ENCODE results near the gene SV2A.
"Not testable (repeated sequence)": the region's sequence is repeated elsewhere in the genome, so short reads cannot be mapped to it uniquely, and the experiment has no call there.

SV2A gene

GRCh38 chr1:149917571-149918144 lies at the start of gene SV2A:
SV2A (minus strand) TSS chr1:149917844; CDS start chr1:149913840, 4,004 bp downstream.
- peaks cover 14% of the 10 kb centered on the region for H3K4me1 ChIP-seq (ENCODE audit: control insufficient read depth, insufficient read depth, low read length)
- H3K36me3 ChIP-seq (ENCODE audit: control insufficient read depth in 2 of 2, insufficient read depth in 2 of 2, low read length in 2 of 2): no peaks in the 10 kb centered on the region
- peak within 1 kb of the TSS; percentile 79 to 84 for H3K4me3 ChIP-seq (ENCODE audit: low read length in 2 of 2)
- H3K27ac ChIP-seq (ENCODE audit: low read length): no peak within 1 kb of the TSS
- H3K9ac ChIP-seq (ENCODE audit: low read length in 2 of 2): peak within 1 kb of the TSS; percentile 68 to 76
- peaks cover 0 to 3% of the 10 kb centered on the region in 2 donors for H3K27me3 ChIP-seq (ENCODE audit: control insufficient read depth in 1 of 2, insufficient read depth in 2 of 2, low read length in 2 of 2)
- H3K9me3 ChIP-seq (ENCODE audit: control insufficient read depth in 2 of 2, low read length in 2 of 2): no peaks in the 10 kb centered on the region

GRCh38 chr1:149967041-149967440 lies 49.4 kb upstream of the SV2A start:
- peaks cover 5% of the 10 kb centered on the region for H3K4me1 ChIP-seq (ENCODE audit: control insufficient read depth, insufficient read depth, low read length)
- no peaks in the 10 kb centered on the region for H3K27me3 ChIP-seq (ENCODE audit: control insufficient read depth in 1 of 2, insufficient read depth in 2 of 2, low read length in 2 of 2)
- no peak overlapping the region for H3K27ac ChIP-seq (ENCODE audit: low read length)
- H3K9ac ChIP-seq (ENCODE audit: low read length in 2 of 2): no peak overlapping the region
- no peaks in the 10 kb centered on the region for H3K9me3 ChIP-seq (ENCODE audit: control insufficient read depth in 2 of 2, low read length in 2 of 2)
- no peak overlapping the region for H3K4me3 ChIP-seq (ENCODE audit: low read length in 2 of 2)
- peaks cover 39 to 40% of the 10 kb centered on the region in 2 donors for H3K36me3 ChIP-seq (ENCODE audit: control insufficient read depth in 2 of 2, insufficient read depth in 2 of 2, low read length in 2 of 2)

GRCh38 chr1:149966405-149966804 lies 48.8 kb upstream of the SV2A start:
- Histone ChIP-seq H3K36me3 (ENCODE audit: control insufficient read depth in 2 of 2, insufficient read depth in 2 of 2, low read length in 2 of 2) (peaks cover 38 to 39% of the 10 kb centered on the region in 2 donors), H3K27ac (ENCODE audit: low read length) (no peak overlapping the region), H3K4me3 (ENCODE audit: low read length in 2 of 2) (no peak overlapping the region)

GRCh38 chr1:149965440-149965839 lies 47.8 kb upstream of the SV2A start:
- H3K9me3 ChIP-seq (ENCODE audit: control insufficient read depth in 2 of 2, low read length in 2 of 2): no peaks in the 10 kb centered on the region
- H3K4me3 ChIP-seq (ENCODE audit: low read length in 2 of 2): no peak overlapping the region
- peaks cover 32 to 35% of the 10 kb centered on the region in 2 donors for H3K36me3 ChIP-seq (ENCODE audit: control insufficient read depth in 2 of 2, insufficient read depth in 2 of 2, low read length in 2 of 2)
- H3K27me3 ChIP-seq (ENCODE audit: control insufficient read depth in 1 of 2, insufficient read depth in 2 of 2, low read length in 2 of 2): no peaks in the 10 kb centered on the region
- H3K4me1 ChIP-seq (ENCODE audit: control insufficient read depth, insufficient read depth, low read length): peaks cover 5% of the 10 kb centered on the region
- no peak overlapping the region for H3K9ac ChIP-seq (ENCODE audit: low read length in 2 of 2)
- no peak overlapping the region for H3K27ac ChIP-seq (ENCODE audit: low read length)

More at GRCh38 chr1:149966405-149966804, 48.8 kb upstream of the SV2A start:
- Histone ChIP-seq H3K4me1 (ENCODE audit: control insufficient read depth, insufficient read depth, low read length) (peaks cover 5% of the 10 kb centered on the region), H3K9ac (ENCODE audit: low read length in 2 of 2) (no peak overlapping the region), H3K27me3 (ENCODE audit: control insufficient read depth in 1 of 2, insufficient read depth in 2 of 2, low read length in 2 of 2) (no peaks in the 10 kb centered on the region), H3K9me3 (ENCODE audit: control insufficient read depth in 2 of 2, low read length in 2 of 2) (no peaks in the 10 kb centered on the region)

- Histone ChIP-seq H3K36me3 (ENCODE audit: control insufficient read depth in 2 of 2, insufficient read depth in 2 of 2, low read length in 2 of 2) (peaks cover 30 to 41% of the 10 kb centered on the region in 2 donors), H3K27ac (ENCODE audit: low read length) (no peak overlapping the region), H3K9ac (ENCODE audit: low read length in 2 of 2) (no peak overlapping the region), H3K4me1 (ENCODE audit: control insufficient read depth, insufficient read depth, low read length) (peaks cover 5% of the 10 kb centered on the region), H3K4me3 (ENCODE audit: low read length in 2 of 2) (no peak overlapping the region), H3K27me3 (ENCODE audit: control insufficient read depth in 1 of 2, insufficient read depth in 2 of 2, low read length in 2 of 2) (no peaks in the 10 kb centered on the region), H3K9me3 (ENCODE audit: control insufficient read depth in 2 of 2, low read length in 2 of 2) (no peaks in the 10 kb centered on the region)
These were observed 45.7 kb upstream of the SV2A start for GRCh38 chr1:149963358-149963757.

GRCh38 chr1:149962736-149963135 lies 45.1 kb upstream of the SV2A start:
- H3K9me3 ChIP-seq (ENCODE audit: control insufficient read depth in 2 of 2, low read length in 2 of 2): no peaks in the 10 kb centered on the region
- H3K9ac ChIP-seq (ENCODE audit: low read length in 2 of 2): no peak overlapping the region
- peaks cover 32 to 44% of the 10 kb centered on the region in 2 donors for H3K36me3 ChIP-seq (ENCODE audit: control insufficient read depth in 2 of 2, insufficient read depth in 2 of 2, low read length in 2 of 2)
- H3K4me1 ChIP-seq (ENCODE audit: control insufficient read depth, insufficient read depth, low read length): peaks cover 5% of the 10 kb centered on the region
- no peak overlapping the region for H3K4me3 ChIP-seq (ENCODE audit: low read length in 2 of 2)
- no peaks in the 10 kb centered on the region for H3K27me3 ChIP-seq (ENCODE audit: control insufficient read depth in 1 of 2, insufficient read depth in 2 of 2, low read length in 2 of 2)
- peak overlapping the region; percentile 31 for H3K27ac ChIP-seq (ENCODE audit: low read length)

- H3K4me3 ChIP-seq (ENCODE audit: low read length in 2 of 2): no peak overlapping the region
- H3K9me3 ChIP-seq (ENCODE audit: control insufficient read depth in 2 of 2, low read length in 2 of 2): no peaks in the 10 kb centered on the region
- peaks cover 27 to 47% of the 10 kb centered on the region in 2 donors for H3K36me3 ChIP-seq (ENCODE audit: control insufficient read depth in 2 of 2, insufficient read depth in 2 of 2, low read length in 2 of 2)
These were observed 44.5 kb upstream of the SV2A start for GRCh38 chr1:149962039-149962647.

GRCh38 chr1:149957548-149957947 lies 39.9 kb upstream of the SV2A start:
- not testable (repeated sequence) for H3K9ac ChIP-seq (ENCODE audit: low read length in 2 of 2); H3K4me1 ChIP-seq (ENCODE audit: control insufficient read depth, insufficient read depth, low read length); H3K27ac ChIP-seq (ENCODE audit: low read length); H3K27me3 ChIP-seq (ENCODE audit: control insufficient read depth in 1 of 2, insufficient read depth in 2 of 2, low read length in 2 of 2); H3K9me3 ChIP-seq (ENCODE audit: control insufficient read depth in 2 of 2, low read length in 2 of 2); H3K4me3 ChIP-seq (ENCODE audit: low read length in 2 of 2)
- H3K36me3 ChIP-seq (ENCODE audit: control insufficient read depth in 2 of 2, insufficient read depth in 2 of 2, low read length in 2 of 2): peaks cover 6 to 21% of the 10 kb centered on the region in 2 donors

More at GRCh38 chr1:149962039-149962647, 44.5 kb upstream of the SV2A start:
- Histone ChIP-seq H3K27ac (ENCODE audit: low read length) (peak overlapping the region; percentile 31), H3K4me1 (ENCODE audit: control insufficient read depth, insufficient read depth, low read length) (peaks cover 5% of the 10 kb centered on the region), H3K27me3 (ENCODE audit: control insufficient read depth in 1 of 2, insufficient read depth in 2 of 2, low read length in 2 of 2) (no peaks in the 10 kb centered on the region), H3K9ac (ENCODE audit: low read length in 2 of 2) (no peak overlapping the region)

- Histone ChIP-seq H3K27me3 (ENCODE audit: control insufficient read depth in 1 of 2, insufficient read depth in 2 of 2, low read length in 2 of 2) (no peaks in the 10 kb centered on the region), H3K36me3 (ENCODE audit: control insufficient read depth in 2 of 2, insufficient read depth in 2 of 2, low read length in 2 of 2) (peaks cover 18 to 28% of the 10 kb centered on the region in 2 donors), H3K9ac (ENCODE audit: low read length in 2 of 2) (no peak overlapping the region), H3K4me3 (ENCODE audit: low read length in 2 of 2) (no peak overlapping the region), H3K27ac (ENCODE audit: low read length) (no peak overlapping the region), H3K4me1 (ENCODE audit: control insufficient read depth, insufficient read depth, low read length) (no peaks in the 10 kb centered on the region), H3K9me3 (ENCODE audit: control insufficient read depth in 2 of 2, low read length in 2 of 2) (no peaks in the 10 kb centered on the region)
These were observed 32.3 kb upstream of the SV2A start for GRCh38 chr1:149949911-149950310.

GRCh38 chr1:149945206-149945605 lies 27.6 kb upstream of the SV2A start:
- no peak overlapping the region for H3K27ac ChIP-seq (ENCODE audit: low read length)
- H3K9ac ChIP-seq (ENCODE audit: low read length in 2 of 2): no peak overlapping the region
- H3K4me1 ChIP-seq (ENCODE audit: control insufficient read depth, insufficient read depth, low read length): peaks cover 5% of the 10 kb centered on the region
- H3K9me3 ChIP-seq (ENCODE audit: control insufficient read depth in 2 of 2, low read length in 2 of 2): no peaks in the 10 kb centered on the region
- no peak overlapping the region for H3K4me3 ChIP-seq (ENCODE audit: low read length in 2 of 2)
- H3K36me3 ChIP-seq (ENCODE audit: control insufficient read depth in 2 of 2, insufficient read depth in 2 of 2, low read length in 2 of 2): peaks cover 24 to 40% of the 10 kb centered on the region in 2 donors
- no peaks in the 10 kb centered on the region for H3K27me3 ChIP-seq (ENCODE audit: control insufficient read depth in 1 of 2, insufficient read depth in 2 of 2, low read length in 2 of 2)

GRCh38 chr1:149942885-149943284 lies 25.2 kb upstream of the SV2A start:
- Histone ChIP-seq H3K9ac (ENCODE audit: low read length in 2 of 2) (no peak overlapping the region), H3K27me3 (ENCODE audit: control insufficient read depth in 1 of 2, insufficient read depth in 2 of 2, low read length in 2 of 2) (no peaks in the 10 kb centered on the region), H3K4me3 (ENCODE audit: low read length in 2 of 2) (no peak overlapping the region), H3K9me3 (ENCODE audit: control insufficient read depth in 2 of 2, low read length in 2 of 2) (no peaks in the 10 kb centered on the region), H3K4me1 (ENCODE audit: control insufficient read depth, insufficient read depth, low read length) (peaks cover 23% of the 10 kb centered on the region), H3K27ac (ENCODE audit: low read length) (no peak overlapping the region), H3K36me3 (ENCODE audit: control insufficient read depth in 2 of 2, insufficient read depth in 2 of 2, low read length in 2 of 2) (peaks cover 13 to 24% of the 10 kb centered on the region in 2 donors)

Measured in stomach smooth muscle (tissue), 2 donors.